ENCODE data around the gene ADAM8.

ADAM8 gene

GRCh38 chr10:133282846-133283390 is 6.2 kb upstream of the ADAM8 start:
- no peak for FAIRE-seq

GRCh38 chr10:133281628-133282372 is 5.1 kb upstream of the ADAM8 start:
- DNase-seq (ENCODE audit: low spot score), result no peak
- no peak for FAIRE-seq

More at GRCh38 chr10:133282846-133283390, 6.2 kb upstream of the ADAM8 start:
- no peak for DNase-seq (ENCODE audit: low spot score)

GRCh38 chr10:133281084-133281483 is 4.4 kb upstream of the ADAM8 start:
- FAIRE-seq, result no peak
- no peak for DNase-seq (ENCODE audit: low spot score)

- DNase-seq (ENCODE audit: low spot score), result no peak
- no peak for FAIRE-seq
Measured at GRCh38 chr10:133280391-133281059, 3.9 kb upstream of the ADAM8 start.

GRCh38 chr10:133279326-133280226 is 2.9 kb upstream of the ADAM8 start:
- FAIRE-seq (no peak), DNase-seq (ENCODE audit: low spot score) (no peak)

GRCh38 chr10:133278577-133279265 is 2.1 kb upstream of the ADAM8 start:
- FAIRE-seq, result no peak
- peak; percentile 65 for DNase-seq (ENCODE audit: low spot score)

GRCh38 chr10:133277993-133278576 is 1.4 kb upstream of the ADAM8 start:
- no peak for FAIRE-seq

GRCh38 chr10:133277277-133277992 is 767 bp upstream of the ADAM8 start:
- FAIRE-seq (no peak), DNase-seq (ENCODE audit: low spot score) (no peak)

More at GRCh38 chr10:133277993-133278576, 1.4 kb upstream of the ADAM8 start:
- no peak for DNase-seq (ENCODE audit: low spot score)

GRCh38 chr10:133276100-133276434 is 601 bp downstream of the ADAM8 start:
- no peak for DNase-seq (ENCODE audit: low spot score)
- no peak for FAIRE-seq

- FAIRE-seq, result no peak
- DNase-seq (ENCODE audit: low spot score), result no peak
Measured at GRCh38 chr10:133275684-133276092, 980 bp downstream of the ADAM8 start.

- FAIRE-seq, result no peak
Measured at GRCh38 chr10:133274751-133275683, 1.7 kb downstream of the ADAM8 start.

GRCh38 chr10:133273534-133274143 is 3.0 kb downstream of the ADAM8 start:
- DNase-seq (ENCODE audit: low spot score) (no peak), FAIRE-seq (no peak)

More at GRCh38 chr10:133274751-133275683, 1.7 kb downstream of the ADAM8 start:
- DNase-seq (ENCODE audit: low spot score), result no peak

- no peak for FAIRE-seq
- DNase-seq (ENCODE audit: low spot score), result no peak
Measured at GRCh38 chr10:133272964-133273420, 3.7 kb downstream of the ADAM8 start.

- FAIRE-seq, result no peak
- DNase-seq (ENCODE audit: low spot score), result no peak
Measured at GRCh38 chr10:133272301-133272963, 4.2 kb downstream of the ADAM8 start.

- DNase-seq (ENCODE audit: low spot score) (no peak), FAIRE-seq (no peak)
Measured at GRCh38 chr10:133271521-133272300, 5.0 kb downstream of the ADAM8 start.

GRCh38 chr10:133270773-133271297 is 5.8 kb downstream of the ADAM8 start:
- DNase-seq (ENCODE audit: low spot score) (no peak), FAIRE-seq (no peak)

- DNase-seq (ENCODE audit: low spot score) (no peak), FAIRE-seq (no peak)
Measured at GRCh38 chr10:133270204-133270603, 6.5 kb downstream of the ADAM8 start.
